Naive thymus-derived CD4-positive, alpha-beta T cell (primary cell): ENCODE data around the gene SNRNP48. TPM values are rescaled to one million over a fixed set of nuclear protein-coding genes. Genes with fewer than 3 reads are reported as not detected.

Experiments
- ATAC-seq: fragments of 150-1000 bp; cut with Tn5 transposase; 2 replicates; pipeline ENCODE4 v1.10.0; 2021; ENCODE audit warnings: mild to moderate bottlenecking, moderate library complexity
- CTCF ChIA-PET: fragments of 350-600 bp; sonication (Branson Sonifier 250); formaldehyde crosslinking; loops from one replicate; lab custom pipeline; 2021; ENCODE audit warnings: antibody characterized with exemption; lab: Charles Lee
- POLR2A ChIA-PET: fragments of 350-600 bp; sonication (Branson Sonifier 250); formaldehyde crosslinking; loops from one replicate; lab custom pipeline; 2021; ENCODE audit warnings: antibody characterized with exemption, inconsistent platforms; lab: Charles Lee
- DNase-seq, 9 donors: peaks; one replicate each; pipeline versions ENCODE4 v3.0.0 to v3.0.0-alpha.2; 2020 to 2022; ENCODE audit warnings: mixed read lengths in 1 of 9
- H3K27ac ChIP-seq: one replicate; pipeline ENCODE4 v1.7.0; 2013; ENCODE audit warnings: mild to moderate bottlenecking, low read depth, low read length, moderate library complexity
- H3K27me3 ChIP-seq, 2 donors: one replicate each; pipeline ENCODE4 v1.7.0; 2013; ENCODE audit warnings: low read length in 2 of 2, mild to moderate bottlenecking in 2 of 2, moderate library complexity in 2 of 2; ENCODE audit not compliant: control insufficient read depth in 2 of 2, insufficient read depth in 2 of 2
- H3K36me3 ChIP-seq, 3 experiments: 1 replicate in 2 of 3; 2 replicates in 1 of 3; pipeline ENCODE4 v1.7.0; 2013; ENCODE audit warnings: low read length in 3 of 3, mild to moderate bottlenecking in 3 of 3, moderate library complexity in 1 of 3; ENCODE audit not compliant: insufficient read depth in 3 of 3, control insufficient read depth in 2 of 3
- H3K4me1 ChIP-seq, 2 donors: one replicate each; pipeline ENCODE4 v1.7.0; 2013; ENCODE audit warnings: low read length in 2 of 2, mild to moderate bottlenecking in 2 of 2, moderate library complexity in 1 of 2; ENCODE audit not compliant: control insufficient read depth in 2 of 2, insufficient read depth in 2 of 2
- H3K4me3 ChIP-seq: 2 replicates; pipeline ENCODE4 v1.7.0; 2013; ENCODE audit warnings: mild to moderate bottlenecking, low read length
- H3K9me3 ChIP-seq, 3 experiments: 1 replicate in 2 of 3; 2 replicates in 1 of 3; pipeline ENCODE4 v1.7.0; 2013; ENCODE audit warnings: low read length in 3 of 3; ENCODE audit not compliant: control insufficient read depth in 2 of 3
- H3K27ac Mint-ChIP-seq, 9 donors: one replicate each; pipeline ENCODE4 v1.8.0; 2020 to 2022; ENCODE audit warnings: mixed read lengths in 9 of 9, mild to moderate bottlenecking in 8 of 9, moderate library complexity in 5 of 9, inconsistent platforms in 2 of 9
- H3K27me3 Mint-ChIP-seq, 5 donors: one replicate each; pipeline ENCODE4 v1.8.0; 2021 to 2022; ENCODE audit warnings: mixed read lengths in 5 of 5, mild to moderate bottlenecking in 1 of 5
- H3K36me3 Mint-ChIP-seq, 5 donors: one replicate each; pipeline ENCODE4 v1.8.0; 2020 to 2022; ENCODE audit warnings: mixed read lengths in 5 of 5, mild to moderate bottlenecking in 3 of 5, inconsistent platforms in 1 of 5
- H3K4me1 Mint-ChIP-seq, 7 donors: one replicate each; pipeline ENCODE4 v1.8.0; 2020 to 2022; ENCODE audit warnings: mixed read lengths in 7 of 7, mild to moderate bottlenecking in 3 of 7, inconsistent platforms in 1 of 7
- H3K4me3 Mint-ChIP-seq, 10 donors: one replicate each; pipeline ENCODE4 v1.8.0; 2020 to 2022; ENCODE audit warnings: mild to moderate bottlenecking in 10 of 10, mixed read lengths in 10 of 10, moderate library complexity in 6 of 10, inconsistent platforms in 2 of 10
- H3K9me3 Mint-ChIP-seq, 11 donors: one replicate each; pipeline ENCODE4 v1.8.0; 2020 to 2022; ENCODE audit warnings: mixed read lengths in 11 of 11, mild to moderate bottlenecking in 4 of 11, inconsistent platforms in 1 of 11, moderate library complexity in 1 of 11
- intact Hi-C, 2 donors: fragments of 100-400 bp; cut with micrococcal nuclease; formaldehyde crosslinking; loops; one replicate each; pipeline ENCODE4 v1.15.1; 2023
- polyA plus RNA-seq, 2 donors: library from polyadenylated mRNA; unstranded; fragments of 300-500 nt; fragmentation: Illumina TruSeq; gene quantifications; one replicate each; pipeline ENCODE4 v1.2.3, GENCODE V29; 2021
- total RNA-seq, 6 experiments: library from RNA in 5 of 6; stranded (reverse) in 5 of 6; gene quantifications; 1 replicate in 5 of 6; 2 replicates in 1 of 6; pipeline ENCODE4 v1.2.3 and lab custom pipeline; 2021 to 2026

The SNRNP48 gene
- total and polyA plus RNA-seq, 7 experiments from 2014 or later, result 8.6 to 30.4 (median 14.0) TPM

GRCh38 chr6:7640607-7641577 is 50.9 kb downstream of the SNRNP48 start:
- Histone ChIP-seq H3K36me3 (no peaks in the 10 kb centered on the region), H3K27me3 (no peaks in the 10 kb centered on the region), H3K9me3 (no peaks in the 10 kb centered on the region), H3K27ac (no peak overlapping the region), H3K4me1 (no peaks in the 10 kb centered on the region), H3K4me3 (no peak overlapping the region)
- H3K27me3 Mint-ChIP-seq, result peaks cover 1 to 8% (median 5%) of the 10 kb centered on the region in 5 donors
- POLR2A ChIA-PET, result no interaction called here
- DNase-seq, result no peak
- intact Hi-C loops, result no loop called here
- H3K4me3 Mint-ChIP-seq, result no peak overlapping the region
- H3K9me3 Mint-ChIP-seq, result peaks cover 0 to 2% (median 0%) of the 10 kb centered on the region in 11 donors
- no peak for ATAC-seq
- H3K4me1 Mint-ChIP-seq, result no peaks in the 10 kb centered on the region
- H3K27ac Mint-ChIP-seq, result no peak overlapping the region
- no peaks in the 10 kb centered on the region for H3K36me3 Mint-ChIP-seq
- CTCF ChIA-PET, result interaction anchor here (0.7 kb wide), 1 partner anchor 33 kb away, joined by 4 read pairs; no protein-coding TSS in a partner anchor

GRCh38 chr6:7642791-7643190 is 52.8 kb downstream of the SNRNP48 start:
- Histone ChIP-seq H3K4me3 (no peak overlapping the region), H3K9me3 (no peaks in the 10 kb centered on the region), H3K36me3 (no peaks in the 10 kb centered on the region), H3K27ac (no peak overlapping the region), H3K27me3 (no peaks in the 10 kb centered on the region), H3K4me1 (no peaks in the 10 kb centered on the region)
- DNase-seq (no peak), ATAC-seq (no peak)
- no peak overlapping the region for H3K27ac Mint-ChIP-seq
- peaks cover 0 to 5% (median 0%) of the 10 kb centered on the region in 5 donors for H3K27me3 Mint-ChIP-seq
- peaks cover 3 to 11% (median 8%) of the 10 kb centered on the region in 7 donors for H3K4me1 Mint-ChIP-seq
- POLR2A ChIA-PET, result no interaction called here
- H3K9me3 Mint-ChIP-seq, result peaks cover 0 to 2% (median 0%) of the 10 kb centered on the region in 11 donors
- H3K36me3 Mint-ChIP-seq, result peaks cover 0 to 2% (median 0%) of the 10 kb centered on the region in 5 donors
- intact Hi-C loops, result no loop called here
- no peak overlapping the region for H3K4me3 Mint-ChIP-seq
- CTCF ChIA-PET, result no interaction called here

GRCh38 chr6:7644417-7644816 is 54.4 kb downstream of the SNRNP48 start:
- CTCF ChIA-PET, result no interaction called here

GRCh38 chr6:7646394-7646793 is 56.4 kb downstream of the SNRNP48 start:
- ATAC-seq, result no peak
- peaks cover 0 to 5% (median 0%) of the 10 kb centered on the region in 5 donors for H3K27me3 Mint-ChIP-seq
- Histone ChIP-seq H3K36me3 (no peaks in the 10 kb centered on the region), H3K4me1 (no peaks in the 10 kb centered on the region), H3K9me3 (no peaks in the 10 kb centered on the region), H3K4me3 (no peak overlapping the region), H3K27ac (no peak overlapping the region), H3K27me3 (no peaks in the 10 kb centered on the region)
- peaks cover 6 to 16% (median 13%) of the 10 kb centered on the region in 7 donors for H3K4me1 Mint-ChIP-seq
- H3K4me3 Mint-ChIP-seq, result no peak overlapping the region
- no peak for DNase-seq
- no peak overlapping the region for H3K27ac Mint-ChIP-seq
- intact Hi-C loops, result no loop called here
- peaks cover 0 to 2% (median 0%) of the 10 kb centered on the region in 5 donors for H3K36me3 Mint-ChIP-seq
- POLR2A ChIA-PET, result no interaction called here
- peaks cover 0 to 2% (median 0%) of the 10 kb centered on the region in 11 donors for H3K9me3 Mint-ChIP-seq
- CTCF ChIA-PET, result no interaction called here

More at GRCh38 chr6:7644417-7644816, 54.4 kb downstream of the SNRNP48 start:
- Mint-ChIP-seq H3K27ac (no peak overlapping the region), H3K9me3 (peaks cover 0 to 2% (median 0%) of the 10 kb centered on the region in 11 donors), H3K4me1 (peaks cover 6 to 16% (median 13%) of the 10 kb centered on the region in 7 donors), H3K36me3 (peaks cover 0 to 2% (median 0%) of the 10 kb centered on the region in 5 donors), H3K27me3 (peaks cover 0 to 5% (median 0%) of the 10 kb centered on the region in 5 donors), H3K4me3 (no peak overlapping the region)
- POLR2A ChIA-PET, result no interaction called here
- H3K9me3 ChIP-seq, result no peaks in the 10 kb centered on the region
- no peaks in the 10 kb centered on the region for H3K36me3 ChIP-seq
- DNase-seq (no peak), ATAC-seq (no peak)
- intact Hi-C loops, result no loop called here
- no peak overlapping the region for H3K4me3 ChIP-seq
- H3K27ac ChIP-seq, result no peak overlapping the region
- H3K4me1 ChIP-seq, result no peaks in the 10 kb centered on the region
- no peaks in the 10 kb centered on the region for H3K27me3 ChIP-seq

- intact Hi-C loops, result no loop called here
- POLR2A ChIA-PET, result no interaction called here
- peaks cover 0 to 9% (median 0%) of the 10 kb centered on the region in 5 donors for H3K27me3 Mint-ChIP-seq
- H3K4me1 ChIP-seq, result no peaks in the 10 kb centered on the region
- H3K4me3 Mint-ChIP-seq, result peak overlapping the region in 1 of 10 donors; percentile 39
- no peaks in the 10 kb centered on the region for H3K36me3 ChIP-seq
- H3K27ac ChIP-seq, result no peak overlapping the region
- ATAC-seq (no peak), DNase-seq (peak in 1 of 9 donors; percentile 3)
- H3K9me3 Mint-ChIP-seq, result peaks cover 0 to 2% (median 0%) of the 10 kb centered on the region in 11 donors
- CTCF ChIA-PET, result no interaction called here
- peaks cover 6 to 16% (median 13%) of the 10 kb centered on the region in 7 donors for H3K4me1 Mint-ChIP-seq
- H3K27ac Mint-ChIP-seq, result peak overlapping the region in 6 of 9 donors; percentile 34 to 77 (median 70)
- peaks cover 0 to 2% (median 0%) of the 10 kb centered on the region in 5 donors for H3K36me3 Mint-ChIP-seq
- no peak overlapping the region for H3K4me3 ChIP-seq
- H3K9me3 ChIP-seq, result no peaks in the 10 kb centered on the region
- no peaks in the 10 kb centered on the region for H3K27me3 ChIP-seq
These were observed 57.5 kb downstream of the SNRNP48 start for GRCh38 chr6:7647504-7647903.

- Mint-ChIP-seq H3K36me3 (peaks cover 0 to 2% (median 0%) of the 10 kb centered on the region in 5 donors), H3K4me1 (peaks cover 6 to 16% (median 13%) of the 10 kb centered on the region in 7 donors), H3K27me3 (peaks cover 0 to 9% (median 0%) of the 10 kb centered on the region in 5 donors), H3K4me3 (no peak overlapping the region), H3K9me3 (peaks cover 0 to 2% (median 0%) of the 10 kb centered on the region in 11 donors), H3K27ac (peak overlapping the region in 1 of 9 donors; percentile 9)
- ATAC-seq, result no peak
- no peak for DNase-seq
- ChIA-PET POLR2A (no interaction called here), CTCF (no interaction called here)
- Histone ChIP-seq H3K36me3 (no peaks in the 10 kb centered on the region), H3K4me1 (no peaks in the 10 kb centered on the region), H3K27me3 (no peaks in the 10 kb centered on the region), H3K27ac (no peak overlapping the region), H3K4me3 (no peak overlapping the region), H3K9me3 (no peaks in the 10 kb centered on the region)
- intact Hi-C loops, result no loop called here
These were observed 59.2 kb downstream of the SNRNP48 start for GRCh38 chr6:7649037-7649810.
